Transverse colon (tissue), 4 donors: ENCODE data around the gene CCDC69. TPM values are rescaled to one million over a fixed set of nuclear protein-coding genes. Genes with fewer than 3 reads are reported as not detected.

Source experiments
- DNase-seq: peaks from one replicate; pipeline ENCODE4 v3.0.0-alpha.2; 2019
- H3K27ac ChIP-seq, 4 donors: fragments of 200-600 bp; sonication (generic); 2 replicates each; pipeline ENCODE4 v1.5.1; 2016 to 2018; ENCODE audit warnings: inconsistent platforms in 4 of 4
- H3K27me3 ChIP-seq: fragments of 200-600 bp; sonication (generic); 2 replicates; pipeline ENCODE4 v1.5.1; 2017; ENCODE audit warnings: inconsistent platforms
- H3K36me3 ChIP-seq, 4 donors: fragments of 200-600 bp; sonication (generic); 2 replicates each; pipeline ENCODE4 v1.5.1; 2017 to 2019; ENCODE audit warnings: inconsistent platforms in 4 of 4
- H3K4me1 ChIP-seq, 4 donors: fragments of 200-600 bp; sonication (generic); 2 replicates each; pipeline ENCODE4 v1.5.1; 2017 to 2020; ENCODE audit warnings: inconsistent platforms in 4 of 4
- H3K4me3 ChIP-seq, 4 donors: fragments of 200-600 bp; sonication (generic); 1 replicate in 1 of 4; 2 replicates in 3 of 4; pipeline versions ENCODE4 v1.5.1 to v1.6.1; 2017 to 2019; ENCODE audit warnings: inconsistent platforms in 4 of 4
- H3K9me3 ChIP-seq, 2 donors: fragments of 200-600 bp; sonication (generic); 2 replicates each; pipeline ENCODE4 v1.5.1; 2017 to 2019; ENCODE audit warnings: inconsistent platforms in 2 of 2
- CTCF ChIP-seq, 5 experiments: fragments of 200-600 bp in 3 of 5; fragments of 450-650 bp in 2 of 5; sonication (generic) in 3 of 5; IDR thresholded peaks; 1 replicate in 2 of 5; 2 replicates in 3 of 5; pipeline ENCODE4 v1.5.1; 2016 to 2017; ENCODE audit warnings: antibody characterized with exemption in 5 of 5, inconsistent platforms in 3 of 5, mild to moderate bottlenecking in 2 of 5, moderate library complexity in 1 of 5
- EP300 ChIP-seq: sonication (generic); formaldehyde crosslinking; IDR thresholded peaks from one replicate; pipeline ENCODE4 v1.6.1; 2017; ENCODE audit warnings: antibody characterized with exemption, low read depth
- POLR2A ChIP-seq: fragments of 450-650 bp; IDR thresholded peaks from one replicate; pipeline ENCODE4 v1.6.1; 2016; ENCODE audit warnings: antibody characterized with exemption, mild to moderate bottlenecking, moderate library complexity
- POLR2AphosphoS5 ChIP-seq, 3 donors: sonication (generic); formaldehyde crosslinking; IDR thresholded peaks; one replicate each; pipeline ENCODE4 v1.6.1; 2016; ENCODE audit warnings: antibody characterized with exemption in 3 of 3
- WGBS, 2 donors: methylation state at CpG; one replicate each; pipeline ENCODE4 v1.1.5; 2018; ENCODE audit warnings: low coverage in 1 of 2; 5-methylcytosine and 5-hydroxymethylcytosine counted together
- in situ Hi-C, 4 donors: fragments of 200-750 bp; cut with MboI; loops; one replicate each; pipeline versions ENCODE4 v1.15.0 to v1.15.1; 2017; ENCODE audit warnings: low sequenced_read_pairs in 3 of 4, low pct_ligation_motif_present in 1 of 4, low pct_unique_long_range_greater_than_20kb in 1 of 4
- intact Hi-C: fragments of 100-400 bp; cut with DNase I; formaldehyde crosslinking; loops from one replicate; pipeline ENCODE4 v1.15.1; 2023; ENCODE audit warnings: low total_unique reads
- total RNA-seq, 4 donors: library from RNA; depleted of rRNA; stranded (reverse); fragments of >200 nt; gene quantifications; one replicate each; pipeline ENCODE4 v1.1.0, GENCODE V29; 2016

Gene CCDC69
- total RNA-seq, 4 donors from 2014 or later, result 37.7 to 89.2 (median 62.1) TPM

GRCh38 chr5:151146061-151146460 lies 77.8 kb downstream of the CCDC69 start:
- Histone ChIP-seq H3K9me3 (no peaks in the 10 kb centered on the region), H3K4me1 (peaks cover 41 to 72% (median 53%) of the 10 kb centered on the region in 4 donors), H3K27me3 (no peaks in the 10 kb centered on the region), H3K27ac (no peak overlapping the region), H3K36me3 (no peaks in the 10 kb centered on the region), H3K4me3 (no peak overlapping the region)
- no peak for TF ChIP-seq POLR2AphosphoS5 (IDR thresholded peaks at IDR 0.05)
- no peak for TF ChIP-seq POLR2A
- no peak for TF ChIP-seq EP300
- no peak for TF ChIP-seq CTCF (IDR thresholded peaks at IDR 0.05)
- intact Hi-C loops (no loop called here), in situ Hi-C loops (no loop called here)
- DNase-seq, result no peak

- WGBS, 2 donors, result 63% methylated on average over 7 of the region's 7 CpGs; no CpG with 5 or more reads in 1 of the 2 donors
- no peaks in the 10 kb centered on the region for H3K27me3 ChIP-seq
- no peak overlapping the region for H3K4me3 ChIP-seq
- H3K36me3 ChIP-seq, result no peaks in the 10 kb centered on the region
- H3K4me1 ChIP-seq, result peaks cover 38 to 68% (median 47%) of the 10 kb centered on the region in 4 donors
- in situ Hi-C loops (no loop called here), intact Hi-C loops (no loop called here)
- no peaks in the 10 kb centered on the region for H3K9me3 ChIP-seq
- TF ChIP-seq EP300 (no peak), POLR2AphosphoS5 (IDR thresholded peaks at IDR 0.05) (no peak), CTCF (IDR thresholded peaks at IDR 0.05) (no peak), POLR2A (no peak)
- H3K27ac ChIP-seq, result no peak overlapping the region
- no peak for DNase-seq
Observed at GRCh38 chr5:151144922-151145321, 79.0 kb downstream of the CCDC69 start.

- intact Hi-C loops (no loop called here), in situ Hi-C loops (no loop called here)
- Histone ChIP-seq H3K9me3 (no peaks in the 10 kb centered on the region), H3K27me3 (no peaks in the 10 kb centered on the region), H3K36me3 (no peaks in the 10 kb centered on the region), H3K27ac (no peak overlapping the region), H3K4me1 (peaks cover 38 to 61% (median 42%) of the 10 kb centered on the region in 4 donors), H3K4me3 (no peak overlapping the region)
- WGBS, 2 donors, result 75% methylated on average over 6 of the region's 6 CpGs; no CpG with 5 or more reads in 1 of the 2 donors
- no peak for DNase-seq
- TF ChIP-seq CTCF (IDR thresholded peaks at IDR 0.05), result no peak
- TF ChIP-seq EP300, result no peak
- TF ChIP-seq POLR2A, result no peak
- TF ChIP-seq POLR2AphosphoS5 (IDR thresholded peaks at IDR 0.05), result no peak
Observed at GRCh38 chr5:151144275-151144674, 79.6 kb downstream of the CCDC69 start.

GRCh38 chr5:151143645-151144044 lies 80.2 kb downstream of the CCDC69 start:
- H3K36me3 ChIP-seq, result peaks cover 0 to 2% (median 0%) of the 10 kb centered on the region in 4 donors
- TF ChIP-seq POLR2AphosphoS5 (IDR thresholded peaks at IDR 0.05), result no peak
- no peak for TF ChIP-seq POLR2A
- no peak for TF ChIP-seq CTCF (IDR thresholded peaks at IDR 0.05)
- TF ChIP-seq EP300, result no peak
- intact Hi-C loops, result no loop called here
- peak overlapping the region in 1 of 4 donors; percentile 64 for H3K27ac ChIP-seq
- in situ Hi-C loops, result no loop called here
- DNase-seq, result no peak
- H3K4me3 ChIP-seq, result no peak overlapping the region
- H3K4me1 ChIP-seq, result peaks cover 38 to 58% (median 41%) of the 10 kb centered on the region in 4 donors
- 74 to 75% methylated on average over 6 to 7 of the region's 7 CpGs for WGBS, 2 donors
- no peaks in the 10 kb centered on the region for H3K27me3 ChIP-seq
- H3K9me3 ChIP-seq, result no peaks in the 10 kb centered on the region
